Glutamatergic neuron (in vitro differentiated cells): ENCODE measurements around the gene SIGLEC8. TPM values are rescaled to one million over a fixed set of nuclear protein-coding genes. Genes with fewer than 3 reads are reported as not detected.

Experiments
- DNase-seq: peaks from one replicate; pipeline ENCODE4 v3.0.0; 2022
- H3K27ac Mint-ChIP-seq: one replicate; pipeline ENCODE4 v1.8.0; 2020; ENCODE audit warnings: mild to moderate bottlenecking, mixed read lengths, inconsistent platforms; ENCODE audit not compliant: unreplicated experiment
- H3K27me3 Mint-ChIP-seq: one replicate; pipeline ENCODE4 v1.8.0; 2020; ENCODE audit warnings: mild to moderate bottlenecking, moderate library complexity, mixed read lengths, inconsistent platforms; ENCODE audit not compliant: unreplicated experiment
- H3K36me3 Mint-ChIP-seq: one replicate; pipeline ENCODE4 v1.8.0; 2020; ENCODE audit warnings: mild to moderate bottlenecking, mixed read lengths, inconsistent platforms; ENCODE audit not compliant: unreplicated experiment
- H3K4me1 Mint-ChIP-seq: one replicate; pipeline ENCODE4 v1.8.0; 2020; ENCODE audit warnings: mild to moderate bottlenecking, low read depth, mixed read lengths, inconsistent platforms; ENCODE audit not compliant: unreplicated experiment
- H3K4me3 Mint-ChIP-seq: one replicate; pipeline ENCODE4 v1.8.0; 2020; ENCODE audit warnings: mild to moderate bottlenecking, mixed read lengths, inconsistent platforms; ENCODE audit not compliant: unreplicated experiment
- H3K9me3 Mint-ChIP-seq: one replicate; pipeline ENCODE4 v1.8.0; 2020; ENCODE audit warnings: mild to moderate bottlenecking, moderate library complexity, mixed read lengths, inconsistent platforms; ENCODE audit not compliant: unreplicated experiment
- CTCF ChIP-seq: fragments of 200-600 bp; sonication (generic); IDR thresholded peaks from one replicate; pipeline ENCODE4 v1.5.0; 2021; ENCODE audit not compliant: partially characterized antibody, unreplicated experiment
- total RNA-seq: library from RNA; stranded (reverse); fragmentation: NEBNext Ultra II Directional; extraction: Animal tissue kit (Norgen Biotek cat#: 25700); gene quantifications from one replicate; pipeline ENCODE4 v1.2.1, GENCODE V29; 2021; ENCODE audit not compliant: unreplicated experiment

The SIGLEC8 gene
- total RNA-seq, 1 donor from 2014 or later = not detected

- TF ChIP-seq CTCF = no peak
- no peaks in the 10 kb centered on the region for H3K36me3 Mint-ChIP-seq
- no peak overlapping the region for H3K27ac Mint-ChIP-seq
- peaks cover 4% of the 10 kb centered on the region for H3K27me3 Mint-ChIP-seq
- H3K4me3 Mint-ChIP-seq = no peak overlapping the region
- no peak for DNase-seq
- no peaks in the 10 kb centered on the region for H3K9me3 Mint-ChIP-seq
- no peaks in the 10 kb centered on the region for H3K4me1 Mint-ChIP-seq
These were observed 43.1 kb downstream of the SIGLEC8 start for GRCh38 chr19:51415187-51415586.

DNA sequence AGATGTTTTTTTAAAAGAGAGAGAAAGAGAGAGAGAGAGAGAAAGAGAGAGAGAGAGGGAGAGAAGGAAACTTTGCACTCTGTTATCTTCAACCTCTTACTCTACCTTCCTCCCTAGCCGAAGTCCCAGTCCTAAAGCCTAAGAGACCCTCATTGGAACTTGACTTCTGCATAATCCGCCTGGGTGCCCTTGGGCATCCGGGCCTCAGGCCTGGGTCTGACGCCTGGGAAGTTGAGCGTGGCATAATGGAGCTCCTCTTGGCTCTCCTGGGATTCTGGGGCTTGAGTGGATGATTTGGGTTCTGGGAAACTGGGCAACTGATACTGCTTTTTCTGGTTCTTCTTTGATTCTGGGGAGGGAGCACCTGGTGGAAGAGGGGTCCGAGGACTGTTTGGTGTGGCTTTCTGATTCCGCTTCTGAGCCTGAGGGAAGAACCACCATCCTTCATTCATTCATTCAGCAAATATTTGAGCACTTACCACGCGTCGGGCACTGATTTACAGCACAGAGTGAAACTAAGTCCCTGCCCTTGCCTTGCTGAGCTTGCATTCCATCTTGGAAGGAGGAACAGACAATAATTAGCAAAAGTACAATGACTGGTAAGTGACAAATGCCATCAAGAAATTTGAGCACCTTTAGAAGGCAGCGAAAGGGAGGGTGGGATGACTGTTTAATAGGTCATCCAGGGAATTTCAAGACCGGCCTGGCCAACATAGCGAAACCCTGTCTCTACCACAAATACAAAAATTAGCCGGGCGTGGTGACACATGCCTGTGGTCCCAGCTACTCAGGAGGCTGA is 47.1 kb downstream of the SIGLEC8 start:
- Mint-ChIP-seq H3K27me3 (peaks cover 2% of the 10 kb centered on the region), H3K4me3 (no peak overlapping the region), H3K36me3 (peaks cover 4% of the 10 kb centered on the region), H3K4me1 (no peaks in the 10 kb centered on the region), H3K9me3 (no peaks in the 10 kb centered on the region), H3K27ac (no peak overlapping the region)
- no peak for DNase-seq
- TF ChIP-seq CTCF = no peak

GRCh38 chr19:51407511-51408131 is 50.6 kb downstream of the SIGLEC8 start:
- peaks cover 17% of the 10 kb centered on the region for H3K36me3 Mint-ChIP-seq
- H3K4me3 Mint-ChIP-seq = no peak overlapping the region
- H3K27me3 Mint-ChIP-seq = peaks cover 2% of the 10 kb centered on the region
- H3K27ac Mint-ChIP-seq = no peak overlapping the region
- H3K9me3 Mint-ChIP-seq = peaks cover 10% of the 10 kb centered on the region
- TF ChIP-seq CTCF = peak; percentile 21
- H3K4me1 Mint-ChIP-seq = no peaks in the 10 kb centered on the region
- no peak for DNase-seq

DNA sequence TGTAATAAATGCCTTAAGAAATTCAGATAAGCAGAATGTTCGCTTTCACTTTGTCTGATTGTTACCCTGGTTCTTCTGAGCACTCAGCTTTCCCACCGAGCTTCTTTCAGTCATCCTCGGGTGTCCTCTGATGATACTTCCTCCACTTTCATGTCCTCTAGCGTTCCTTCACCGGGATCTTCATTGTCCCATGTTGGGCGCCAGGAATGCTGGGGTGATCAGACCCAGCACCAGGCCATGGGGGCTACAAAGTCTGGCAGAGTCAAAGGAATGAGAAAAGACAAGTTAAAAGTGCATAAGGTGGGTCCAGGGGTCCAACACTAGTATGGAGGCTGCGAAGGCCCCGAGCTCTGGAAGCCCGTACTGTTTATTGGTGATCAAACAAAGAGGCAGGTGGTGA is 56.1 kb downstream of the SIGLEC8 start:
- DNase-seq = no peak
- no peaks in the 10 kb centered on the region for H3K4me1 Mint-ChIP-seq
- TF ChIP-seq CTCF = no peak
- H3K36me3 Mint-ChIP-seq = peaks cover 35% of the 10 kb centered on the region
- no peak overlapping the region for H3K4me3 Mint-ChIP-seq
- peaks cover 16% of the 10 kb centered on the region for H3K9me3 Mint-ChIP-seq
- H3K27me3 Mint-ChIP-seq = no peaks in the 10 kb centered on the region
- H3K27ac Mint-ChIP-seq = no peak overlapping the region

Other genes starting within 250 kb of the SIGLEC8 start
- gene CD33, start 233.4 kb downstream of the SIGLEC8 start, total RNA-seq = not detected
- gene SIGLECL1, start 207.4 kb downstream of the SIGLEC8 start, total RNA-seq = not detected
- gene IGLON5, start 146.8 kb downstream of the SIGLEC8 start, total RNA-seq = 59.9 TPM
- gene VSIG10L, start 116.3 kb downstream of the SIGLEC8 start, total RNA-seq = 3.5 TPM
- 77.7 TPM for gene ETFB, start 92.1 kb downstream of the SIGLEC8 start, total RNA-seq
- gene CLDND2, start 89.5 kb downstream of the SIGLEC8 start, total RNA-seq = not detected
- not detected for gene NKG7, start 85.8 kb downstream of the SIGLEC8 start, total RNA-seq
- not detected for gene LIM2, start 70.5 kb downstream of the SIGLEC8 start, total RNA-seq
- gene C19orf84, start 67.9 kb downstream of the SIGLEC8 start, total RNA-seq = not detected
- not detected for gene SIGLEC10, start 40.8 kb downstream of the SIGLEC8 start, total RNA-seq
- gene CEACAM18, start 20.1 kb upstream of the SIGLEC8 start, total RNA-seq = not detected
- not detected for gene SIGLEC12, start 43.3 kb upstream of the SIGLEC8 start, total RNA-seq
- gene SIGLEC6, start 73.2 kb upstream of the SIGLEC8 start, total RNA-seq = not detected
- 12.4 TPM for gene ZNF175, start 112.8 kb upstream of the SIGLEC8 start, total RNA-seq
- gene SIGLEC5, start 171.9 kb upstream of the SIGLEC8 start, total RNA-seq = not detected
- gene SIGLEC14, start 188.4 kb upstream of the SIGLEC8 start, total RNA-seq = not detected
- gene SPACA6, start 234.9 kb upstream of the SIGLEC8 start, total RNA-seq = 27.2 TPM